Activated CD8-positive, alpha-beta memory T cell treated with anti-CD3 and anti-CD28 coated beads, Interleukin-2, amount 50 U/mL, for 24 hours (primary cell): ENCODE results near the gene FRS2.
A peak's percentile ranks its signal among the peaks of the same experiment; 100 is the strongest.
"Not testable (repeated sequence)": the region's sequence is repeated elsewhere in the genome, so short reads cannot be mapped to it uniquely, and the experiment has no call there.

ENCODE experiments used
- DNase-seq: peaks from one replicate; pipeline ENCODE4 v3.0.0-alpha.2; 2020; ENCODE audit errors: extremely low read depth

FRS2 gene

GRCh38 chr12:69580074-69580473 is 109.9 kb downstream of the FRS2 start:
- DNase-seq = no peak

GRCh38 chr12:69583203-69583602 is 113.0 kb downstream of the FRS2 start:
- DNase-seq = no peak

DNA sequence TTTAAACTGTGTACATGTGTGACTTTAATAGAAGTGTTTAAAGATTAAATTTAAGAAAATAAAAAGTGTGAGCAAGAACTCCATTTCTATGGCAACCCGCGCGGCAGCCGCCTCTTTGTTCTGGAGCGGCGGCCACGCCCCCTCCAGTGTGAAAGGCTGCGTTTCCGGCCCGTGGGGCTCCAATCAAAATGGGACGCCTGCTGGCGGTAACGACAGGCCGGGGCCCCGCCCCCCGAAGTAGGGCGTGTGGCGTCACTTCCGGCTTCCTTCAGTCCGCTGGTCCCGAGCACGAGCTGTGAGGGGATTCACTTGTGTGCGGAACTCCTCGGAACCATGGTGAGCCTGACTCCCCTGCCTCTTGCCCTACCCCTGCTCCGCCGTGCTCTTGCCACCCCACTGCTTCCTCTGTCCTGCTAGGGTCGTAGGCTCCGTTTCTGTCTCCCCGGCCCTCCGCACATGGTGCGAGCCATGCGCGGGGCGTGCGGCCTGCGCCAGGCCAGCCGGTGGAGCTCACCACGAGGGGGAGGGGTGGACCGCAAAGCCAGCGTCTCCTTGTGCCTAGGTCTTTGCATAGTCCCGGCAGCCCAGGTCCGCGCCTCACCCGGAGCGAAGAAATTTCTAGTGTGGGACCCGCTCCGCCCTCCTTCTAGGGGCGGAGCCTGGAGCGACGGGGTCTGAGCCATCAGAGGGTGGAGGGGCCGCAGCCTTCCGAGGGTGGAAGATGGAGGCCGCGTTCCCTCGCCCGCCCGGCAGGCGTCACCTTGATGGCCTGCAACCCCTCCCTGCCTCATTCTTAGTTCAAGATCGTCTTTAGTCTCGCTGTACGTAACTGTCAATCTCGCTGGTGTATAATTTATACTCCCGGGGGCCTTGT is 115.2 kb downstream of the FRS2 start, which contains the start of gene CCT2:
Gene CCT2, plus strand, starts transcription at position 271 of the 874 bp plus-strand sequence. Its CDS starts 63 bp downstream, at position 334.
- DNase-seq = peak; percentile 90

DNA sequence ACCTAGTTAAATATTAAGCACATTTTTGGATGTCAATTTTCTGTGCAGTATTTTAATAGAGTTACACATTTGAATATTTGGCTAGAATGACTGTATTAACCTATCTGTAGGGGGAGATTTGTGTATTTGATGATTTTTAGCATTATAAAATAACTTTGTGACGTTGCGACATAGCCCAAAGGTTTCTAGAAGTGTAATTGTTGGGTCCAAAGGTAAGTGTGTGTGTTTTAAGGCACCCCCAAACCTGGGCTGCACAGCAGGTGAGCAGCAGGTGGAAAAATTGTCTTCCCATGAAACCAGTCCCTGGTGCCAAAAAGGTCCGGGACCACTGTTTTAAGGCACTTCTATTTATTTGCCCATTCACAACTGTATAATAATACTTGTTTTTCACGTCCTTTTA is 118.3 kb downstream of the FRS2 start:
- DNase-seq = no peak

- no peak for DNase-seq
Measured at GRCh38 chr12:69589082-69589481, 118.9 kb downstream of the FRS2 start.

GRCh38 chr12:69595689-69596088 is 125.5 kb downstream of the FRS2 start:
- DNase-seq = no peak

DNA sequence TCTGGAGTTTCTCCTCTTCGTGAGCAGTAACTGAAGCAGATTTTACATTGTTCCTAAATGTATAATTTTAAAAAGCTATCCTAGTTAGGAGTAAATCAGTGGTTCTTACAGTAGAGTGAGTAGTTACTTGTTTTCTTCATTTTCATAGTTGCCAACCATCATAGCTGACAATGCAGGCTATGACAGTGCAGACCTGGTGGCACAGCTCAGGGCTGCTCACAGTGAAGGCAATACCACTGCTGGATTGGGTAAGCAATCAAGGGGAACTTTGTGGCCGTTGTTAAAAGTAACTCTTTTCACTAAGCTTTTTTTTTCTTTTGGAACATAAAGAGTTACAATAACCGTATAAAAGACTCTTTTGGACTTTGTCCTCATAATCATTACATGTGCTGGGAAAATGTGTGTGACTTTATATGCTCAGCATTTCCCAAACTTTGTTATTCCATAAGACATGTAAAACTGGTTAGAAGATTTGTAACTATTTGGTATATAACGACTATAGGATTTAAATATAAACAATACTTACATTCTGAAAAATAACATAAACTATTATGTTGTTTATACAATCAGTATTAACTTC is 128.1 kb downstream of the FRS2 start:
- no peak for DNase-seq

GRCh38 chr12:69600804-69601203 is 130.6 kb downstream of the FRS2 start:
- no peak for DNase-seq

- no peak for DNase-seq
Measured at GRCh38 chr12:69601962-69602685, 131.9 kb downstream of the FRS2 start.

- no peak for DNase-seq
Measured at GRCh38 chr12:69602954-69603353, 132.8 kb downstream of the FRS2 start.

DNA sequence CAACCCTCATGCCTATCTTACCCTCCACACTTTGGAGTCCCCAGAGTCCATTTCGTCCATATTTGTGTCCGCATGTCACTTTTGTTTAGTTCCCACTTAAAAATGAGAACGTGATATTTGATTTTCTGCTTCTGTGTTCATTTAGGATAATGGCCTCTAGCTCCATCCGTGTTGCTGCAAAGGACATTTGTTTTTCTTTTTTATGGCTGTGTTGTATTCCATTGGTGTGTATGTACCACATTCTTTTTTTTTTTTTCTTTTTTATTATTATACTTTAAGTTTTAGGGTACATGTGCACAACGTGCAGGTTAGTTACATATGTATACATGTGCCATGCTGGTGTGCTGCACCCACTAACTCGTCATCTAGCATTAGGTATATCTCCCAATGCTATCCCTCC is 133.4 kb downstream of the FRS2 start:
- not testable (repeated sequence) for DNase-seq

- DNase-seq = not testable (repeated sequence)
Measured at GRCh38 chr12:69604275-69604674, 134.1 kb downstream of the FRS2 start.

GRCh38 chr12:69608114-69608513 is 137.9 kb downstream of the FRS2 start:
- no peak for DNase-seq

- no peak for DNase-seq
Measured at GRCh38 chr12:69610126-69610525, 139.9 kb downstream of the FRS2 start.

DNA sequence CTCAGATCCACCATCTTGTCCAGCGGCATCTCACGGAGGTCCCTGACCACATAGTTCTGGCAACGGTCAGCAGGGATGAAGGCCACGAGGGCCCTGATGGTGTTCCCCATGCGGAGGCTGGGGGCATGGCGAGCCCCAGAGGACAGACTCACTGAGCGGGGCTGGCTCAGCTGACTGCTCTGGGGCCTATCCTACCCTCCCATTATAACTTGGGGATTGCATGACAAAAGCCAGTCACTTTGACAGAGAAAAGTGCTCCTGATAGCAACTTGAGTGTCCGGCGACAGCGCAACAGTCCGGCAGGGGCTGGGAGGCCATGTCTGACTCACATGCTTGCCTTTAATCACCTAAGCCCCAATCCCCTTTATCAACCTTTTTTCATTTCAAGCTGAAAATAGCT is 140.5 kb downstream of the FRS2 start, which contains the start of gene LRRC10:
Gene LRRC10, minus strand, starts transcription at position 179 of the 400 bp plus-strand sequence. Its CDS starts 69 bp downstream, at position 110.
- DNase-seq = no peak

- DNase-seq = no peak
Measured at GRCh38 chr12:69613351-69613750, 143.2 kb downstream of the FRS2 start.

- no peak for DNase-seq
Measured at GRCh38 chr12:69616025-69616424, 145.8 kb downstream of the FRS2 start.

DNA sequence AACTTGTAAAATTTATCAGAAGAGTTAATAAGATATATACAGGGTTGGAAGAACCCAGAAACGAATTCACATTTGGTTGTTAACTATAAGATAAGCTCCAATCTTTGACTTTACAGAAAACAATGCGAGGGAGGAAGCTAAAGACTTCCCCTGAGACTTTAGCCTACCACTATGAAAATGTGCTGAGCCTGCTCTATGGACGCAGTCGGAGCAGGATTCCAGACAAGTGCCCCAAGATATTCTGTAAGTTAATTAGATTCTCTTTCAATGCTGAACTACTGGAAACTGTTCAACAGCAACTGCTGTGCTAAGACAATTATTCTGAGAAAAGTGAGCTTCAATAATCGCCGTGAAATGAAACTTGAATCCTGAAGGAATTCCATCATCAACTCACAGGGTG is 148.9 kb downstream of the FRS2 start:
- no peak for DNase-seq

DNA sequence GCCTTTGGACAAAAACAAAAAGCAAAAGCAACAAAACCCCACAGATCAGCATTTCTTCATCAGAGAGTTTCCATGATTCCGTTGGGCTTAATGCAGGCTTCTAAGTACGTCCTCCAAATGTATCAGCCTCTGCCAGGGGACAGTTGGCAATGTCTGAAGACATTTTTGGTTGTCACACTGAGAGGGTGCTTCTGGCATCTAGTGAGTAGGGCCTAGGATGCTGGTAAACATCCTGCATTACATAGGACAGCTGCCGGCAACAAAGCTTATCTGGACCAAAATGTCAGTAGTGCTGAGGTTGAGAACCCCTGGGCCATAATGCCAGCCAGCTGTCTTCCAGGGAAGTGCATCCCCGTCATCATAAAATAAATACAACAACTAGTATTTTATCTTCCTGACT is 149.9 kb downstream of the FRS2 start:
- DNase-seq = no peak

DNA sequence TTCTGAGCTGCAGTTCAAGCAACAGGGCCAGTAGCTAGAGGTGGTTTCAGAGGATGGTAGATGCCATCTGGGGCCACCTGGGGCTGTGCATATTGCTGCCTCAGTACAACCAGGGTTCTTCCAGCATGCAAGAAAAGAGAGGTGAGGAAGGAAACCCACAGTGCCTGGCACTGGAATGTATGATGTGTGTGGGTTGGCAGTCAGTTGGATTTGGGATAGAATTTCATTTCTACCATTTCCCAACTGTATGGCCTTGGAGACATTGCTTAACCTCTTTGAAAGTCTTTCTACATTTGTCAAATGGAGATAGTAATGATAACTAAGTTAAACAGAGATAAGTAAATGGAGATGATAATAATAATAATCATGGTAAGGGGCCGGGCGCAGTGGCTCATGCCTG is 150.7 kb downstream of the FRS2 start:
- DNase-seq = no peak

DNA sequence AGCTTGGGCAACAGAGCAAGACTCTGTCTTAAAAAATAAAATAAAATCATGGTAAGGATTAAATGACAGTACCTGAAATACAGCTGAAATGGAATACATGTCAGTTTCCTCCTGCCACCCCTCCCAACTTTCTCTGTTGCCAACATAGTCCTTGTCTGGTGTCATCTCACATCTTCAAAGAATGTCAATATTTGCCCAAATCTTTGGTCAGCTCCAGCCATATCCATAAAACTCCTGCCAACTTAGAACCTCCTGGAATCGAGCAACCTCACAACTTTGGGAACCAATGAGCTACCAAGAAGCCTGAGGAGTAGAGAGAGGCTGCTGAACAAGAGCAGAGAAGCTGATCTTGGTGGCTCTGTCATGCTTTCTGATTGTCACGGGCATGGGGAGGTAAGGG is 151.4 kb downstream of the FRS2 start:
- no peak for DNase-seq

DNA sequence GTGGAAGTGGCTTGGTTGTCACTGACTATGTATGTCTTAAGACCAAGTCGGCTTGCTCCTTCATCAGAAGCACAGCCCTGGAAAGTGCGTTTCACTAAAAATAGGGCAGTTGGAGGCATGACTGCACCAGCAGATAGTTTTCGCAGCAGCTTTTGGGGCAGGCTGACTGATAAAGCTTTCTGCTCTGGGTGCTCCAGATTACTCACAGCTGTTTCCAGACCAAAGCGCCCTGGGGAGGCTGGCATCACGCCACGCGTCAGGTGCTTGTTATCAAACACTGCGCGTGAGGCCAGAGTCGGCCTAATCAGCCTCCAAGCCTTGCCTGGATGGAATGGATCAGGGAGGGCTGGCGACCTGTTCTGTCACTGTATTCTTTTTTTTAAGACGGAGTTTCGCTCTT is 153.8 kb downstream of the FRS2 start:
- no peak for DNase-seq

DNA sequence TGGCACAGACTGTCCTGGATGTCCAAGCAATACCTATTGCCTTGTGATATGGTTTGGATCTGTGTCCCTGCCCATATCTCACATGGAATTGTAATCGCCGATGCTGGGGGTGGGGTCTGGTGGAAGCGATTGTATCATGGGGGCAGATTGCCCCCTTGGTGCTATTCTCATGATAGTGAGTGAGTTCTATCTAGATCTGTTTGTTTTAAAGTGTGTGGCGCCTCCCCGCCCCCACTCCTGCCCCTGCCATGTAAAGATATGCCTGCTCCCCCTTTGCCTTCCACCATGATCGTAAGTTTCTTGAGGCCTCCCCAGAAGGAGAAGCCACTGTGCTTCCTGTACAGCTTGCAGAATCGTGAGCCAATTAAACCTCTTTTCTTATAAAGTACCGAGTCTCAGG is 157.3 kb downstream of the FRS2 start:
- DNase-seq = no peak
